ENCODE results near the gene ZNF653. TPM values are rescaled to one million over a fixed set of nuclear protein-coding genes. Genes with fewer than 3 reads are reported as not detected.
"Not testable (repeated sequence)": the region's sequence is repeated elsewhere in the genome, so short reads cannot be mapped to it uniquely, and the experiment has no call there.

The ZNF653 gene
- total RNA-seq, 1 donor from 2014 or later: 23.4 TPM

- no peak overlapping the region for H3K4me3 ChIP-seq (ENCODE audit: low read depth, low read length)
- peak; percentile 19 for DNase-seq (ENCODE audit: low read depth)
- TF ChIP-seq CTCF (conservative IDR thresholded peaks at IDR 0.05; ENCODE audit: low read depth, low read length): no peak
Observed at GRCh38 chr19:11475861-11476260, 29.8 kb downstream of the ZNF653 start.

GRCh38 chr19:11475343-11475742 lies 30.3 kb downstream of the ZNF653 start:
- not testable (repeated sequence) for DNase-seq (ENCODE audit: low read depth); H3K4me3 ChIP-seq (ENCODE audit: low read depth, low read length)

GRCh38 chr19:11473725-11474124 lies 31.9 kb downstream of the ZNF653 start:
- DNase-seq (ENCODE audit: low read depth): no peak
- no peak for TF ChIP-seq CTCF (conservative IDR thresholded peaks at IDR 0.05; ENCODE audit: low read depth, low read length)
- H3K4me3 ChIP-seq (ENCODE audit: low read depth, low read length): no peak overlapping the region

GRCh38 chr19:11468266-11468845 lies 37.3 kb downstream of the ZNF653 start:
- DNase-seq (ENCODE audit: low read depth); H3K4me3 ChIP-seq (ENCODE audit: low read depth, low read length): not testable (repeated sequence)

GRCh38 chr19:11465600-11465999 lies 40.0 kb downstream of the ZNF653 start:
- no peak for TF ChIP-seq CTCF (conservative IDR thresholded peaks at IDR 0.05; ENCODE audit: low read depth, low read length)
- no peak for DNase-seq (ENCODE audit: low read depth)
- no peak overlapping the region for H3K4me3 ChIP-seq (ENCODE audit: low read depth, low read length)

- no peak overlapping the region for H3K4me3 ChIP-seq (ENCODE audit: low read depth, low read length)
- TF ChIP-seq CTCF (conservative IDR thresholded peaks at IDR 0.05; ENCODE audit: low read depth, low read length): no peak
Observed at GRCh38 chr19:11464333-11465265, 41.0 kb downstream of the ZNF653 start.

GRCh38 chr19:11463391-11463790 lies 42.2 kb downstream of the ZNF653 start:
- no peak overlapping the region for H3K4me3 ChIP-seq (ENCODE audit: low read depth, low read length)
- no peak for TF ChIP-seq CTCF (conservative IDR thresholded peaks at IDR 0.05; ENCODE audit: low read depth, low read length)
- no peak for DNase-seq (ENCODE audit: low read depth)

More at GRCh38 chr19:11464333-11465265, 41.0 kb downstream of the ZNF653 start:
- DNase-seq (ENCODE audit: low read depth): no peak

GRCh38 chr19:11461453-11461852 lies 44.2 kb downstream of the ZNF653 start:
- DNase-seq (ENCODE audit: low read depth): no peak
- H3K4me3 ChIP-seq (ENCODE audit: low read depth, low read length): no peak overlapping the region
- no peak for TF ChIP-seq CTCF (conservative IDR thresholded peaks at IDR 0.05; ENCODE audit: low read depth, low read length)

Measured in epithelial cell of proximal tubule (primary cell).